GM06990 (cell line): ENCODE data around the gene CFAP20DC.

Source experiments
- DNase-seq: peaks from one replicate; pipeline ENCODE4 v3.0.0-alpha.2; 2011; ENCODE audit not compliant: insufficient read length; ENCODE audit errors: extremely low read depth
- H3K27me3 ChIP-seq: replicated peaks from 2 replicates; pipeline ENCODE4 v1.6.0; 2011; ENCODE audit warnings: low read length; ENCODE audit not compliant: control insufficient read depth, insufficient read depth
- H3K36me3 ChIP-seq: 2 replicates; pipeline ENCODE4 v1.5.1; 2011; ENCODE audit warnings: low read length; ENCODE audit not compliant: control insufficient read depth, insufficient read depth
- H3K4me3 ChIP-seq: replicated peaks from 2 replicates; pipeline ENCODE4 v1.5.1; 2011; ENCODE audit warnings: low read depth, mild to moderate bottlenecking, control low read depth, low read length
- CTCF ChIP-seq: IDR thresholded peaks from 2 replicates; pipeline ENCODE4 v1.5.1; 2011; ENCODE audit warnings: low read length, control low read depth, mild to moderate bottlenecking, inconsistent platforms; ENCODE audit not compliant: insufficient read depth, poor library complexity, severe bottlenecking

The CFAP20DC gene

GRCh38 chr3:58754074-58754473 lies 295.8 kb downstream of the CFAP20DC start:
- Histone ChIP-seq H3K27me3 (no peaks in the 10 kb centered on the region; the same call in 1 of the 2 replicates), H3K4me3 (no peak overlapping the region), H3K36me3 (no peaks in the 10 kb centered on the region)
- DNase-seq: no peak
- TF ChIP-seq CTCF: no peak

- DNase-seq: no peak
- no peak for TF ChIP-seq CTCF
- no peaks in the 10 kb centered on the region for H3K36me3 ChIP-seq
These were observed 297.8 kb downstream of the CFAP20DC start for GRCh38 chr3:58751882-58752567.

GRCh38 chr3:58751235-58751634 lies 298.6 kb downstream of the CFAP20DC start:
- Histone ChIP-seq H3K27me3 (no peaks in the 10 kb centered on the region; the same call in 1 of the 2 replicates), H3K4me3 (no peak overlapping the region)
- DNase-seq: no peak

More at GRCh38 chr3:58751882-58752567, 297.8 kb downstream of the CFAP20DC start:
- Histone ChIP-seq H3K27me3 (no peaks in the 10 kb centered on the region; the same call in 1 of the 2 replicates), H3K4me3 (no peak overlapping the region)

GRCh38 chr3:58749948-58750347 lies 299.9 kb downstream of the CFAP20DC start:
- H3K27me3 ChIP-seq: no peaks in the 10 kb centered on the region; the same call in 1 of the 2 replicates
- no peak for TF ChIP-seq CTCF
- DNase-seq: no peak
- no peak overlapping the region for H3K4me3 ChIP-seq
- H3K36me3 ChIP-seq: no peaks in the 10 kb centered on the region

More at GRCh38 chr3:58751235-58751634, 298.6 kb downstream of the CFAP20DC start:
- no peak for TF ChIP-seq CTCF
- H3K36me3 ChIP-seq: no peaks in the 10 kb centered on the region

- H3K4me3 ChIP-seq: no peak overlapping the region
- DNase-seq: no peak
- TF ChIP-seq CTCF: no peak
- no peaks in the 10 kb centered on the region; the same call in 1 of the 2 replicates for H3K27me3 ChIP-seq
- no peaks in the 10 kb centered on the region for H3K36me3 ChIP-seq
These were observed 301.8 kb downstream of the CFAP20DC start for GRCh38 chr3:58748024-58748423.
